Measurements from ENCODE around the gene SOX14.

GRCh38 chr3:137778941-137779340, 14.8 kb downstream of the SOX14 start:
- no peak for TF ChIP-seq CTCF (conservative IDR thresholded peaks at IDR 0.05; ENCODE audit: low read depth, low read length)
- TF ChIP-seq EZH2 (IDR thresholded peaks at IDR 0.05; ENCODE audit: low read length, unreplicated experiment), result no peak
- no peak for TF ChIP-seq EZH2phosphoT487 (IDR thresholded peaks at IDR 0.05; ENCODE audit: borderline replicate concordance, low read length)

Measured in PC-3 (cell line).